CD8-positive, alpha-beta memory T cell (primary cell): ENCODE results near the gene MDK. TPM values are rescaled to one million over a fixed set of nuclear protein-coding genes. Genes with fewer than 3 reads are reported as not detected.

ENCODE experiments used
- CTCF ChIA-PET: fragments of 350-600 bp; sonication (Branson Sonifier 250); formaldehyde crosslinking; loops from one replicate; lab custom pipeline; 2021; ENCODE audit warnings: antibody characterized with exemption; lab: Charles Lee
- POLR2A ChIA-PET: fragments of 350-600 bp; sonication (Branson Sonifier 250); formaldehyde crosslinking; loops from one replicate; lab custom pipeline; 2021; ENCODE audit warnings: antibody characterized with exemption; lab: Charles Lee
- DNase-seq, 5 donors: peaks; one replicate each; pipeline versions ENCODE4 v3.0.0 to v3.0.0-alpha.2; 2020 to 2022; ENCODE audit warnings: mixed read lengths in 1 of 5
- H3K27ac ChIP-seq: one replicate; pipeline ENCODE4 v1.7.0; 2013; ENCODE audit warnings: low read depth, mild to moderate bottlenecking, low read length, moderate library complexity
- H3K27me3 ChIP-seq: 2 replicates; pipeline ENCODE4 v1.7.0; 2013; ENCODE audit warnings: low read length, mild to moderate bottlenecking; ENCODE audit not compliant: insufficient read depth, poor library complexity, severe bottlenecking
- H3K36me3 ChIP-seq: 2 replicates; pipeline ENCODE4 v1.7.0; 2013; ENCODE audit warnings: mild to moderate bottlenecking, low read length, moderate library complexity; ENCODE audit not compliant: insufficient read depth
- H3K4me1 ChIP-seq: 2 replicates; pipeline ENCODE4 v1.7.0; 2013; ENCODE audit warnings: mild to moderate bottlenecking, low read length, moderate library complexity; ENCODE audit not compliant: insufficient read depth
- H3K4me3 ChIP-seq: 2 replicates; pipeline ENCODE4 v1.7.0; 2013; ENCODE audit warnings: mild to moderate bottlenecking, low read length
- H3K9me3 ChIP-seq: 2 replicates; pipeline ENCODE4 v1.7.0; 2013; ENCODE audit warnings: mild to moderate bottlenecking, low read length
- H3K27ac Mint-ChIP-seq, 8 donors: one replicate each; pipeline ENCODE4 v1.8.0; 2020 to 2021; ENCODE audit warnings: mixed read lengths in 8 of 8, mild to moderate bottlenecking in 6 of 8, inconsistent platforms in 3 of 8, moderate library complexity in 3 of 8
- H3K27me3 Mint-ChIP-seq, 2 donors: one replicate each; pipeline ENCODE4 v1.8.0; 2020 to 2021; ENCODE audit warnings: mixed read lengths in 2 of 2, mild to moderate bottlenecking in 1 of 2, moderate library complexity in 1 of 2
- H3K36me3 Mint-ChIP-seq, 3 donors: one replicate each; pipeline ENCODE4 v1.8.0; 2020 to 2021; ENCODE audit warnings: mixed read lengths in 3 of 3, inconsistent platforms in 1 of 3, mild to moderate bottlenecking in 1 of 3
- H3K4me1 Mint-ChIP-seq, 3 donors: one replicate each; pipeline ENCODE4 v1.8.0; 2020 to 2021; ENCODE audit warnings: mixed read lengths in 3 of 3, inconsistent platforms in 1 of 3, mild to moderate bottlenecking in 1 of 3
- H3K4me3 Mint-ChIP-seq, 7 donors: one replicate each; pipeline ENCODE4 v1.8.0; 2020 to 2021; ENCODE audit warnings: mixed read lengths in 7 of 7, mild to moderate bottlenecking in 6 of 7, moderate library complexity in 4 of 7, inconsistent platforms in 2 of 7
- H3K9me3 Mint-ChIP-seq, 5 donors: one replicate each; pipeline ENCODE4 v1.8.0; 2020 to 2022; ENCODE audit warnings: mixed read lengths in 5 of 5, mild to moderate bottlenecking in 3 of 5, moderate library complexity in 2 of 5, inconsistent platforms in 1 of 5
- polyA plus RNA-seq: library from polyadenylated mRNA; unstranded; fragments of 300-500 nt; fragmentation: Illumina TruSeq; gene quantifications from one replicate; pipeline ENCODE4 v1.2.3, GENCODE V29; 2021
- total RNA-seq, 2 experiments: library from RNA; stranded (reverse); gene quantifications; one replicate each; pipeline ENCODE4 v1.2.3, GENCODE V29; 2021

MDK gene
- total and polyA plus RNA-seq, 3 experiments from 2014 or later = 0.97 to 1.2 (median 1.1) TPM

GRCh38 chr11:46413760-46414465 lies 32.4 kb downstream of the MDK start:
- H3K9me3 Mint-ChIP-seq = no peaks in the 10 kb centered on the region
- peak overlapping the region in 3 of 8 donors; percentile 24 to 73 (median 45) for H3K27ac Mint-ChIP-seq

DNA sequence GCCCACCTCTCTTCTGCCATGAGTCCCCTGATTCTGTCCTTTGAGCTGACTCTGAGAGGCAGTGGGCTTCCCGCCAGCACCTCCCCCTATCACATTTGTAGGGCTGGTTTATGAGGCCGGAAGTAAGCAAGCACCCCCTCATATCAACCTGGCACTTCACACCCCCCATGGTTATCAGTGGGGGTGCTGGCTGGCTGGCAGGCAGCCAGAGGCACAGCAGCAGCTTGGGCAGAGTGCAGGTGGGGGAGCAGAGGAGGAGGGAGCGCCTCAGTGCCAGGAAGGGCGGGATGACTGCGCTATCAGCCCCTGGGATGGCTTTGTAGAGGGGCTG lies 33.0 kb downstream of the MDK start:
- H3K9me3 ChIP-seq = no peaks in the 10 kb centered on the region
- peaks cover 18% of the 10 kb centered on the region for H3K4me1 ChIP-seq
- no peaks in the 10 kb centered on the region for H3K27me3 ChIP-seq
- DNase-seq = peak in 2 of 5 donors; percentile 24 to 76
- Mint-ChIP-seq H3K27me3 (no peaks in the 10 kb centered on the region), H3K4me3 (no peak overlapping the region), H3K4me1 (peaks cover 14 to 21% (median 17%) of the 10 kb centered on the region in 3 donors), H3K9me3 (no peaks in the 10 kb centered on the region), H3K36me3 (peaks cover 8 to 86% (median 20%) of the 10 kb centered on the region in 3 donors), H3K27ac (peak overlapping the region in 2 of 8 donors; percentile 51 to 61)
- H3K4me3 ChIP-seq = no peak overlapping the region
- POLR2A ChIA-PET = no interaction called here
- CTCF ChIA-PET = no interaction called here
- no peak overlapping the region for H3K27ac ChIP-seq
- peaks cover 27% of the 10 kb centered on the region for H3K36me3 ChIP-seq

More at GRCh38 chr11:46413760-46414465, 32.4 kb downstream of the MDK start:
- DNase-seq = peak in 2 of 5 donors; percentile 14 to 69
- Mint-ChIP-seq H3K36me3 (peaks cover 8 to 86% (median 20%) of the 10 kb centered on the region in 3 donors), H3K4me1 (peaks cover 14 to 21% (median 17%) of the 10 kb centered on the region in 3 donors), H3K4me3 (no peak overlapping the region), H3K27me3 (no peaks in the 10 kb centered on the region)
- CTCF ChIA-PET = no interaction called here
- Histone ChIP-seq H3K4me1 (peaks cover 18% of the 10 kb centered on the region), H3K4me3 (no peak overlapping the region), H3K36me3 (peaks cover 29% of the 10 kb centered on the region), H3K27me3 (no peaks in the 10 kb centered on the region), H3K9me3 (no peaks in the 10 kb centered on the region), H3K27ac (no peak overlapping the region)
- POLR2A ChIA-PET = no interaction called here

DNA sequence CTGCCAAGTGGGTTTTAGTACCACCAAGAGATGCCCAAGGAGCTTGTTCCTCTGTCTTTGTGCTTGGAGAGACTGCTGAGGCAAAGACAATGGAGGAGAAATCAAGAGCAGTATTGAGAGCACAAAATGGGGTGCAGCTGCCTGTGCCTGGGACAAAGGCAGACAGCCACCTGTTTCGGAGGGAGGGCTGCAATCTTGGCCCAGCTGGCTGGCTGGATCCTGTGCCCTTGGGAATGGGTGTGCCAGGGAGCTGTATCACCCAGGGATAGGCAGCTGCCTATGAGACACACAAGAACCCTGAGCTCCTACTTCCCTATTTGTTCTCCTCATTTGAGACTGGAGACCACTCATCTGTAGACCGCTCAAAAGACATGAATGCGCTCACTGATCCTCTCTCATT lies 33.4 kb downstream of the MDK start:
- H3K4me1 Mint-ChIP-seq = peaks cover 14 to 21% (median 17%) of the 10 kb centered on the region in 3 donors
- H3K4me1 ChIP-seq = peaks cover 18% of the 10 kb centered on the region
- no peak overlapping the region for H3K4me3 Mint-ChIP-seq
- no peaks in the 10 kb centered on the region for H3K9me3 ChIP-seq
- no peaks in the 10 kb centered on the region for H3K27me3 ChIP-seq
- H3K9me3 Mint-ChIP-seq = no peaks in the 10 kb centered on the region
- H3K4me3 ChIP-seq = no peak overlapping the region
- no peaks in the 10 kb centered on the region for H3K27me3 Mint-ChIP-seq
- H3K27ac ChIP-seq = no peak overlapping the region
- peaks cover 23% of the 10 kb centered on the region for H3K36me3 ChIP-seq
- H3K27ac Mint-ChIP-seq = no peak overlapping the region
- DNase-seq = no peak
- ChIA-PET CTCF (no interaction called here), POLR2A (no interaction called here)
- peaks cover 5 to 84% (median 20%) of the 10 kb centered on the region in 3 donors for H3K36me3 Mint-ChIP-seq

GRCh38 chr11:46417711-46418110 lies 36.2 kb downstream of the MDK start:
- Mint-ChIP-seq H3K36me3 (peaks cover 5 to 94% (median 30%) of the 10 kb centered on the region in 3 donors), H3K27ac (peak overlapping the region in 1 of 8 donors; percentile 3), H3K27me3 (no peaks in the 10 kb centered on the region), H3K4me1 (peaks cover 14 to 21% (median 17%) of the 10 kb centered on the region in 3 donors), H3K9me3 (no peaks in the 10 kb centered on the region), H3K4me3 (no peak overlapping the region)
- Histone ChIP-seq H3K4me3 (no peak overlapping the region), H3K27ac (no peak overlapping the region), H3K4me1 (peaks cover 18% of the 10 kb centered on the region), H3K36me3 (peaks cover 35% of the 10 kb centered on the region), H3K9me3 (no peaks in the 10 kb centered on the region), H3K27me3 (no peaks in the 10 kb centered on the region)
- POLR2A ChIA-PET = no interaction called here
- DNase-seq = no peak
- CTCF ChIA-PET = interaction anchor here (1.6 kb wide), 1 partner anchor 66 kb away, joined by 3 read pairs; no protein-coding TSS in a partner anchor

DNA sequence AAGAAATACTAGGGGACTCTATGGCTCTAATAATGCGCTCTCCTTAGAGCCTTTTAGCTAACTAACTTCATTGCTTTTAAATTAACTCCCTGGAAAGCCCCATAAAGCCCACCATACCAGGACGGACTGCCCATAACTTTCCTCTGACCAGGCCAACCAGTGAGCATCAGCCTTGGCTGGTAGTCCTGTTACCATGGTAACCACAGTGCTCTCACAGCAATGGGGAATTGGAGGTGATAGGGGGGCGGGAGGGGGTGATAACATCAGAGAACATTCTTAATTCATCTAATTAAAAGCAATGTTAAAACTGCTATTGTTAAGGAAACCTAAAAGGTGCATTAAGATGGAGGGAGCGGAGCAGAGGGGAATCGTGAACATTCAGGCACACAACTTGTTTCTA lies 37.3 kb downstream of the MDK start:
- POLR2A ChIA-PET = no interaction called here

DNA sequence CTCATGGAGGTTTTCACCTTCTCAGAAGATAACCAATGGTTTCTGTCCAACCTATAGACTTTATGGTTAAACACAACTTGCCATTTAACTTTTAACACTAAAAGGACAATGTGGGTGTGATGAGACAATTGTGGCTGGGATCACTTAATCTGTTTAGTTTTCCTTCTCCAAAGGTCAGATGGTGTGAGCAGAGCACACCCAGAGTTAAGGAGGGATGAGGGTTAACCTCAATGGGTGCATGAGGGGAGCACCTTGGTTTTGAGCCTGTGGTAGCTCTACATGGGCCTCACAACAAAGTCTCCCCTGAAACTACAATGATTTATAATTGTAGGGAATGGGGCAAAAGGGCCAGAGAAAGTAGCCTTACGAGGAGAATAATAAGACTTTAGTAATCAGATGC lies 39.0 kb downstream of the MDK start:
- no peaks in the 10 kb centered on the region for H3K27me3 Mint-ChIP-seq
- H3K36me3 ChIP-seq = peaks cover 31% of the 10 kb centered on the region
- CTCF ChIA-PET = no interaction called here
- H3K4me1 ChIP-seq = peaks cover 7% of the 10 kb centered on the region
- H3K4me1 Mint-ChIP-seq = peaks cover 5 to 6% (median 5%) of the 10 kb centered on the region in 3 donors
- no peaks in the 10 kb centered on the region for H3K9me3 ChIP-seq
- no peak overlapping the region for H3K4me3 Mint-ChIP-seq
- H3K27ac ChIP-seq = no peak overlapping the region
- H3K36me3 Mint-ChIP-seq = peaks cover 5 to 81% (median 26%) of the 10 kb centered on the region in 3 donors
- H3K9me3 Mint-ChIP-seq = no peaks in the 10 kb centered on the region
- no peaks in the 10 kb centered on the region for H3K27me3 ChIP-seq
- peak overlapping the region in 1 of 8 donors; percentile 27 for H3K27ac Mint-ChIP-seq
- no peak for DNase-seq
- no peak overlapping the region for H3K4me3 ChIP-seq
- POLR2A ChIA-PET = interaction anchor here (0.6 kb wide), 1 partner anchor 12 kb away, joined by 3 read pairs; no protein-coding TSS in a partner anchor

More for the DNA sequence above, 37.3 kb downstream of the MDK start:
- peaks cover 18% of the 10 kb centered on the region for H3K4me1 ChIP-seq
- no peak for DNase-seq
- no peak overlapping the region for H3K27ac ChIP-seq
- no peak overlapping the region for H3K4me3 Mint-ChIP-seq
- peaks cover 35% of the 10 kb centered on the region for H3K36me3 ChIP-seq
- no peak overlapping the region for H3K4me3 ChIP-seq
- no peaks in the 10 kb centered on the region for H3K27me3 Mint-ChIP-seq
- no peaks in the 10 kb centered on the region for H3K27me3 ChIP-seq
- peaks cover 5 to 88% (median 30%) of the 10 kb centered on the region in 3 donors for H3K36me3 Mint-ChIP-seq
- CTCF ChIA-PET = no interaction called here
- no peak overlapping the region for H3K27ac Mint-ChIP-seq
- H3K9me3 Mint-ChIP-seq = no peaks in the 10 kb centered on the region
- no peaks in the 10 kb centered on the region for H3K9me3 ChIP-seq
- peaks cover 14 to 21% (median 17%) of the 10 kb centered on the region in 3 donors for H3K4me1 Mint-ChIP-seq

DNA sequence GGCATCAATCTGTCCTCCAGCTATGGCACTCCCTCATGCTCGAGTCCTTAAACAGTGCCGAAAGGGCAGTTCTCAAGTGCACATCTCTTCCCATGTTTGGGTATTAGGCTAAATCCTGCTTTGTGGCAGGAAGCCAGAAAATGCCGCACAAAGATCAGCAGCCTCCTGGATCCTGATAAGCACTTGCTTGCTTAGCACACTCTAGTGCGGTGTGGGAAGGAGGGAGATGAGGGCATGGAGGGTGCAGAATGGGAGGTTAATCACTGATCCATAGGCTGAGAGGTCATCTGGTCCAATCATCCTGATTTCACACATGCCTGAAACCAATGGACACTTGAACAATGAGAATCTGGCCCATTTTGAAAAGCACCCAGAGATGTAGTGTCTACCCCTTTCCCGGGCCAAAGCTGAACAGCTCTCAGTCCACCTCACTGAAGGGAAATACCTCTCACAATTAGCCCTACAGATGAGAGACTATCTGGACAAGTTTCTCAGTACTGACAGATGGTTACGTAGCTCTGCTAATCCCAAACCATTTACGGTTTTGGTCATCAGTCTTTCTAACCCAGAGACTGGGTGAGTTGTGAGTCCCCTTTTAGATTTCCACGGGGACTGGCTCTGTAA lies 39.9 kb downstream of the MDK start:
- Mint-ChIP-seq H3K36me3 (peaks cover 0 to 77% (median 21%) of the 10 kb centered on the region in 3 donors), H3K9me3 (no peaks in the 10 kb centered on the region), H3K27ac (no peak overlapping the region), H3K4me3 (no peak overlapping the region), H3K27me3 (no peaks in the 10 kb centered on the region), H3K4me1 (no peaks in the 10 kb centered on the region)
- H3K36me3 ChIP-seq = peaks cover 24% of the 10 kb centered on the region
- H3K9me3 ChIP-seq = no peaks in the 10 kb centered on the region
- no peak overlapping the region for H3K4me3 ChIP-seq
- H3K27me3 ChIP-seq = no peaks in the 10 kb centered on the region
- ChIA-PET CTCF (interaction anchor here (2.3 kb wide), 1 partner anchor 14 kb away, joined by 5 read pairs; no protein-coding TSS in a partner anchor), POLR2A (no interaction called here)
- no peak overlapping the region for H3K27ac ChIP-seq
- no peaks in the 10 kb centered on the region for H3K4me1 ChIP-seq
- DNase-seq = no peak

GRCh38 chr11:46422588-46422987 lies 41.1 kb downstream of the MDK start:
- DNase-seq = no peak
- H3K27ac ChIP-seq = no peak overlapping the region
- Mint-ChIP-seq H3K4me3 (no peak overlapping the region), H3K9me3 (no peaks in the 10 kb centered on the region), H3K27ac (peak overlapping the region in 2 of 8 donors; percentile 46 to 64), H3K36me3 (peaks cover 5 to 77% (median 24%) of the 10 kb centered on the region in 3 donors), H3K27me3 (no peaks in the 10 kb centered on the region), H3K4me1 (no peaks in the 10 kb centered on the region)
- CTCF ChIA-PET = interaction anchor here (1.1 to 2.3 kb wide), 2 partner anchors 13 to 107 kb away, joined by 3 to 5 read pairs; no protein-coding TSS in a partner anchor
- POLR2A ChIA-PET = no interaction called here
- H3K36me3 ChIP-seq = peaks cover 18% of the 10 kb centered on the region
- no peaks in the 10 kb centered on the region for H3K4me1 ChIP-seq
- no peak overlapping the region for H3K4me3 ChIP-seq
- H3K9me3 ChIP-seq = no peaks in the 10 kb centered on the region
- H3K27me3 ChIP-seq = no peaks in the 10 kb centered on the region
